HG03442 (cell line): ENCODE results near the gene PTPN22.

Experiments
- ATAC-seq: cut with Tn5 transposase; IDR thresholded peaks from one replicate; pipeline ENCODE4 v1.9.1; 2021; ENCODE audit warnings: mild to moderate bottlenecking, moderate library complexity; ENCODE audit not compliant: unreplicated experiment

Gene PTPN22

GRCh38 chr1:113804421-113805255 is 66.9 kb downstream of the PTPN22 start:
- ATAC-seq: no peak

GRCh38 chr1:113802367-113803007 is 69.0 kb downstream of the PTPN22 start:
- no peak for ATAC-seq

DNA sequence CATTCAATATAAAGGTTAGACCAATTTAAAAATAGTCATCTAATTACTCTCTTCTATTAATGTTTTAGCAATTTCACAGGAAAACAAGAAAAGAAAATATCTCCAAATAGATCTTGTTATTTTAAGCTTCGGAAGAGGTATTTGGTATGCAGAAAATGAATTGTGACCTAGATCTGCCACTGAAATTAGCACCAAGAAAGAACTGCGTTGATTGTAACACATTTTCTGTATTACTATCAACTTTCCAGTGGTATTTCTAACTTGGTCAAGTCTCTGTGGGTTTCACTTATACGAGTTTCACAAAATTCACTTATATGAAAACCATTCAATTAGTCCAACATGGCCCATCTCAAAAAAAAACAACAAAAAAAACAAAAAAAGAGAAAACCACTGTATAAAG is 71.0 kb downstream of the PTPN22 start:
- no peak for ATAC-seq

DNA sequence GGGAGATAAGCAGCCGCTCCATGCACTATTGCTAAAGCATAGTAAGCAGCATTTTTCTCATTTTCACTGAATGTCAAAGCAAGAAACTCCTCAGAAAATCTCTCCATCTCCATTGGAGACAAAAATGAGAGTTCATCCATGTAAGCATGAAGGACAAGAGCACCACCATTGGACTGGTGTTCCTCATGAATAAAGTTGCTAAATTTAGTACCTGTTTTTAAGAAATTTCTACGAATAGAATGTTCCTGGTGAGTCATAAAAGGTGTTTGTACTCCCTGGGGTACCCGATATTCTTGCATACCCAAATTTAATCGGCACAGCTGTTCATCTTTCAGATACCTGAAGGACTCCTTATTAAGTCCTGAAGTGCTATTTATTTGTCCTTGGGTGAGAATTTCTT is 74.0 kb downstream of the PTPN22 start:
- ATAC-seq: no peak

DNA sequence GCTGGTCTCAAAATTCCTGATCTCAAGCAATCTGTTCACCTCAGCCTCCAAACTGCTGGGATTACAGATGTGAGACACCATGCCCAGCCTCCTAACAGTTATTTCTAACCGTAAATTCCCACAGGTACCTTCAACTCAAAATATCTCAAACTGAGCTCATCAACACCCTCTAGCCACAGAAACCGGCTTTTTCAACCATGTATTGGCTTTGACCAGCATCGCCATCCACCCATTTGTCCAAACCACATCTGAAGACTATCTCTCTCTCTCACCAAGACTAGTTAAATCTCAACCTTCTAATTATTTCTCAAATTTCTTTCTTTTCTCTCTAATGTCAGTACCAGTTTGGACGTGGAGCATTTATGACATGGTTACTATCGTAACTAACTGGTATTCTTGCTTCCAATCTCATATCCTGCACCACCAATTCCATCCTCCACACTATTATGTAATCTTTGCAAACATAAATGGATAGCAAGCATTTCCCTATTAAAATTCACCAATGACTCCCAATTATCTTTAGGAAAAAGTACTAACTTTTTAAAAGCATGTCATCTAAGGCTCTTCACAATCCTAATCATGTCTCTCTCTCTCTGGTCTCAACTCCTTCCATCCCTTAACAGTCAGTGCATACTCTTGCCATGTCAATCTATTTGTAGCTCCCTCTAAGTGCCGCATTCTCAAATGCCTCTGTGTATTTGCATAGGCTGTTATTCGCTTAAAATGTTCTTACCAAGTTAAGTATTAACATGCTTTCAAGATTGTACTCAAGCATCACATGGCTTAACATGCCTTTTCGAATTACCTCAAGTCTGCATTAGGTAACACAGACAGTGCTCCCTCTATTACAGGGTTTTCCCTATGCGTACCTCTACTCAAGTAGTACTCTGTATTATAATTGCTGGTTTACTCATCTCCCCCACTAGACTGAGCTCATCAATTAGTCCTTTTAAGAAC is 77.4 kb downstream of the PTPN22 start:
- peak; percentile 57 for ATAC-seq

DNA sequence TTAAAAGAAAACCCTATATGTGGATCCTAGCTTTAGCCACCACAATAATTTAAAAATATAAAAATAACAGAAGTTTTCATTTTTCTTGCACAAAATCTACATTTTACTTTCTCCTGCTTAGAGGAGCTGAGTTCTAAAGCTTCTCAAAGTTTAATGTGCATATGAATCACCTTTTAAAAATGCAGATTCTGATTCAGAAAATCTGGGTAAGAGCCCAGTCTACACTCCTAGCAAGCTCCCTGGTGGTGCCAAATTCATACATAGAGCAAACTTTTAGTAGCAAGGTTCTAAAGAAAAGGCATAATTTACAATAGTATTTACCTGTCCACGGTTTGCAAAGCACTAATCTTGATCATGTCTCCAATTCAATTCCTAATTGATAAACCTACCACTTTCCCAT is 78.5 kb downstream of the PTPN22 start:
- ATAC-seq: no peak

GRCh38 chr1:113792471-113792870 is 79.0 kb downstream of the PTPN22 start:
- ATAC-seq: peak; percentile 46

- no peak for ATAC-seq
Measured at GRCh38 chr1:113788802-113789201, 82.7 kb downstream of the PTPN22 start.

DNA sequence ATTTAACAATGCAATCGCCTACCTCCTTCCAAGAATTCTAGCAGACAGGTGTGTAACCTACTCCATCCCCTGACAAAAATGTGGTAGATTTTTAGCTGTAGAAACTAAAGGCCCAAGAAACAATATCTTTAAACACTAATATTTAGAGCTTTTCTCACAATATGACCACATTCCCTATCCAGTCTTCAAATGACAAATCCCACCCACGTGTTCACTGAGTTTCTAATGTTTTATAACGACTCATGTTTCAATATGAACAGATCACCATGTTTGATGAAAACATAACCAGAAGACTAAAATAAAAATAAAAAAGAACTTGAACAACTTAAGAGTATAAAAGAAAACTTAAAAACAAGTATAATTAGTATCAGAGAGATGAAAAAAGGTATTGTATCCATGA is 83.8 kb downstream of the PTPN22 start:
- ATAC-seq: no peak

GRCh38 chr1:113786069-113786468 is 85.4 kb downstream of the PTPN22 start:
- no peak for ATAC-seq

- ATAC-seq: peak; percentile 67
Measured at GRCh38 chr1:113784104-113784779, 87.3 kb downstream of the PTPN22 start.

GRCh38 chr1:113783254-113784103 is 88.0 kb downstream of the PTPN22 start:
- ATAC-seq: peak; percentile 67

DNA sequence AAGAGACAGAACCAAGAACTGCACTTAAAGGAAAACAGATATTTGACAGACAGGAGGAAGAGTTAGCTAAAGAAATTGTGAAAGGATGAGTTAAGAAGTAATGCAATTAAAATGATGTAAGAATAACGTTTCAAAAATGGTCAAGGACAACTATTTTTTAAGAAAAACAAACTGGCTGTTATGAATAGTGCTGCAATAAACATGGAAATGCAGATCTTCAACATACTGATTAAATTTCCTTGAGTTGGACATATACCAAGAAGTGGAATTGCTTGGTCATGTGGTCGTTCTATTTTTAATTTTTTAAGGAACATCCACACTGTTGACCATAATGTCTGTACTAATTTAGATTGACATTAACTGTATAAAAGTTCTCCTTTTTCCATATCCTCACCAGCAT is 89.1 kb downstream of the PTPN22 start:
- ATAC-seq: no peak

- peak; percentile 40 for ATAC-seq
Measured at GRCh38 chr1:113780374-113781146, 91.0 kb downstream of the PTPN22 start.

DNA sequence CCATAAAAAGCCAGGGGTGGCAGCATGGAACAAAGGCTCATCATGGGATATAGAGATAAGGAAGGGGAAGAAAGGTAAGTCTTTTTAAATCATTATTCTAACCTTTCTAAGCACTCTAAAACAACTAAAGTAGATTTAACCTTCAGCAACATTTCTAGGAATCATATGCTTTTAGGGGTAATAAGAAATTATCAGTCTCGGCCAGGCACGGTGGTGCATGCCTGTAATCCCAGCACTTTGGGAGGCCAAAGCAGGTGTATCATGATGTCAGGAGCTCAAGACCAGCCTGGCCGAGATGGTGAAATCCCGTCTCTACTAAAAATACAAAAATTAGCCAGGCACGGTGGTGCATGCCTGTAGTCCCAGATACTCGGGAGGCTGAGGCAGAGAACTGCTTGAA is 92.0 kb downstream of the PTPN22 start:
- ATAC-seq: no peak

DNA sequence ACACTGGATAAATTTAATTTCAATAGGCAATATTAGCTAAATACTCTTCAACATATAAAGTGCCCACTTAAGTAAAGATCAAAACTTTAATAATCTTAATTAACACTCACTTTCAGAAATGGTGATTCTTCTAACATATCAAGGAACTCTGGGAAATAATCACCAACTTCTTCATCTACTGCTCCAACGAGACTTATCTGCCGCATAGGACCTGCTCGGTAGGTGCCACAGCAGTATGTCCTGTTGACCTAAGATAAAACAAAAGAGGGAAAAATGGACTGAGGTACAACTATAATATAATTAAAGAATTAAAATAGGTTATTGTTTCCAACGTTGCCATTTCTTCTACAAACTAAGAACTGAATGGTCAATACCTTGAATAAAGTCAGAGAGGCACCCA is 94.0 kb downstream of the PTPN22 start:
- no peak for ATAC-seq

DNA sequence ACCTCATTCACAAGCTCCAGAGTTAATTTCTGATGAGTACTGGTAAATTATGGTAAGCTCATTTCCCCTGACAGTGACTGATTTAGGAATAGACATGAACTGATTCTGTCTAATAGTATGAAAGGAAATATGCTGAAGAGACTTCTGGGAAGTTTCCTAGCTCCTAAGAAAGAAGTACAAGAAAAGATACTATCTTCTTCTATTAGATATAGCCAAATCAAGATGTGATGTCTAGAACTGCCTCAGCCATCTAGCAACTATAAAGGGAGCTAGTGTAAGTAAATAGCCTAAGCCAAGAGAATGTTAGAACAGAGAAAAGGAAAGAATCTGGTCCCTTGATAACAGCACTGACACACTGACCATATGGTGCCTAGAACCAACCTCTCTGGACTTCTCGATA is 101.5 kb downstream of the PTPN22 start:
- ATAC-seq: no peak

DNA sequence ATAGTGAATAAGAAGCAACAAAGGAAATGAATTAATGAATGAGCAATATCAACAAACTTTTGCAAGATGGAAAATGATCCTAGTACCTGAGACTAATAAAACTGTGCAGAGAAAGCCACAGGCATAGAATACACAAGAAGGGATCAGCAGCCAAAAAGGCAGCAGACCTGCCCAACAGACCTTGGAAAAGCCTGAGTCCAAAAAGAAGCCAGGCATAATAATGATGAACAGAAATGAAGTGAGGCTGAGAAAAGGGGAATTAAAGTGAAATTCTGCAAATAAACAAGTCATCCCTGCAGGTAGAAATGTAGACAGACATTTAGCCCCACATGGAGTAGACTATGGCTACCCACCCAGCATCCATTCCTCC is 101.9 kb downstream of the PTPN22 start:
- no peak for ATAC-seq

DNA sequence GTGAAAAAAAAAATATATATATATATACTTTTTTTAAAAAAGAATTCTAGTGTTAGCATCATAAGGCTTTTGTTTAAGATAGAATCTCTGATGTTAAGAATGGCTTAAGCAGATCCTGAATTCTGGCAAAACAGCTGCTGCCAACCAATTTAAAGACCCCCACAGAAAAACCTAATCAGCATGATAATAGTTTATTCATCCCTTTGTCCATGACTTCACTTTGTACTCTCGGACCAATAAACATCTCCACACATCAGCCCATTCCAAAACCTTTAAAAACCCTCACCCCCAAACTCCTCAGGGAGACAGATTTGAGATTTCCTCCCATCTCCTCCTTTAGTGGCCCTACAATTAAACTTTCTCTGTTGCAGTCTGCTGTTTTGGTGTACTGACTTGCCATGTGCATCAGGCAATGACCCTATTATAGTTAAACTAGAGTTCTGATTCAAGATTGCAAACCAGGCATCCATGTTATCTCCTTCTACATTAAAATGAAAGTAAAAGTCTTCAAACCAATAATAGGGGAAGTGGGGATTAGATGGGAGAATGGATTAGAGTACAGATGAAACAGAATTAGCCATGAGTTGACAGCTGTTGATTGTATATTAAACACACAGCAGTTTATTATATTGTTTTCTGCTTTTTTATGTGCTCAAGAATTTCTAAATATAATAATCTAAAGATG is 102.5 kb downstream of the PTPN22 start:
- ATAC-seq: no peak
